ENCODE measurements around the gene SLC4A3. TPM values are rescaled to one million over a fixed set of nuclear protein-coding genes. Genes with fewer than 3 reads are reported as not detected.
A peak's percentile ranks its signal among the peaks of the same experiment; 100 is the strongest.

SLC4A3 gene
- total RNA-seq, 1 donor from 2014 or later, result 2.1 TPM

DNA sequence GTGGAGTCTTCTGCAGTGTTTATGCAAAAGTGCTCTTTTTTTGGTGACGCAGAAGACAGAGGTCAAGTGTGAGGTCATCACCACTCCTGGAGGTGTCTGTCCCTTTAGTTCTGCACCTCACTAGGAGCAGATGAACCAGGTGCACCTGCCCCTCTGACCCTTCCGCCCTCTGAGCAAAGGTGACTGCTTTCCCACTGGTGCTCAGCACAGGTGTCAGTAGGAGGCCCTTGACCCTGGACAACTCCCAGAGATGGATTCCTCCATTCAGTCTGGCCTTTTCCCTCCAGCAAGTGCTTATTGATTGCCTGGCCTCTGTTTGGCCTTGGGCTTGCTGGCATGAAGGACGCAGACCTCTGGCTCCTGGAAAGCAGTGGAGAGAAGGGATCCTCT, 8.7 kb upstream of the SLC4A3 start:
- Mint-ChIP-seq H3K27me3 (ENCODE audit: unreplicated experiment) (peaks cover 2% of the 10 kb centered on the region), H3K36me3 (ENCODE audit: low read depth, unreplicated experiment) (peaks cover 6% of the 10 kb centered on the region), H3K4me1 (ENCODE audit: unreplicated experiment) (no peaks in the 10 kb centered on the region), H3K9me3 (ENCODE audit: unreplicated experiment) (no peaks in the 10 kb centered on the region), H3K27ac (ENCODE audit: unreplicated experiment) (no peak overlapping the region), H3K4me3 (ENCODE audit: unreplicated experiment) (no peak overlapping the region)
- TF ChIP-seq, protein P1, sequence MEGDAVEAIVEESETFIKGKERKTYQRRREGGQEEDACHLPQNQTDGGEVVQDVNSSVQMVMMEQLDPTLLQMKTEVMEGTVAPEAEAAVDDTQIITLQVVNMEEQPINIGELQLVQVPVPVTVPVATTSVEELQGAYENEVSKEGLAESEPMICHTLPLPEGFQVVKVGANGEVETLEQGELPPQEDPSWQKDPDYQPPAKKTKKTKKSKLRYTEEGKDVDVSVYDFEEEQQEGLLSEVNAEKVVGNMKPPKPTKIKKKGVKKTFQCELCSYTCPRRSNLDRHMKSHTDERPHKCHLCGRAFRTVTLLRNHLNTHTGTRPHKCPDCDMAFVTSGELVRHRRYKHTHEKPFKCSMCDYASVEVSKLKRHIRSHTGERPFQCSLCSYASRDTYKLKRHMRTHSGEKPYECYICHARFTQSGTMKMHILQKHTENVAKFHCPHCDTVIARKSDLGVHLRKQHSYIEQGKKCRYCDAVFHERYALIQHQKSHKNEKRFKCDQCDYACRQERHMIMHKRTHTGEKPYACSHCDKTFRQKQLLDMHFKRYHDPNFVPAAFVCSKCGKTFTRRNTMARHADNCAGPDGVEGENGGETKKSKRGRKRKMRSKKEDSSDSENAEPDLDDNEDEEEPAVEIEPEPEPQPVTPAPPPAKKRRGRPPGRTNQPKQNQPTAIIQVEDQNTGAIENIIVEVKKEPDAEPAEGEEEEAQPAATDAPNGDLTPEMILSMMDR (IDR thresholded peaks at IDR 0.05; ENCODE audit: unreplicated experiment), result no peak
- no peak for DNase-seq (ENCODE audit: low spot score)

DNA sequence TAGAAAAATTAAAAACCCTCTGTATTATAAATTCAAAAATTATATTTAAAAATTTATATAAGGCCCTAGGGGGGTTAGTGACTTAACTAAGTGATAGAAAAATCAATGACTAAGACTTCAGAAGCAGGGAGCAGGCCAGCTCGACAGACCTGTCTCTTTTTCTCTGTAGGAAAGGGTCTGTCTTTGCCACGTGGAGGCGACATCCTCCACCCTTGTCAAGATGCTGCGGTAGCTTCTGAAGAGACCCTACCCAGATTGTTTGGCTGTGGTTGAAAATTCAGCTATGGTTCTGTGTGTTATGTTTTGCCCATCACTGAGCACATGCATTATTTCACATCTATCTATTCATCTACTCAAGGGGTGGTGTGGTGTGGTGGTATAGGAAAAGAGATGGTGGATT, 8.2 kb upstream of the SLC4A3 start:
- H3K27me3 Mint-ChIP-seq (ENCODE audit: unreplicated experiment), result peaks cover 2% of the 10 kb centered on the region
- H3K4me3 Mint-ChIP-seq (ENCODE audit: unreplicated experiment), result no peak overlapping the region
- H3K36me3 Mint-ChIP-seq (ENCODE audit: low read depth, unreplicated experiment), result peaks cover 6% of the 10 kb centered on the region
- TF ChIP-seq, protein P1 (IDR thresholded peaks at IDR 0.05; ENCODE audit: unreplicated experiment), result no peak
- H3K4me1 Mint-ChIP-seq (ENCODE audit: unreplicated experiment), result no peaks in the 10 kb centered on the region
- no peak for DNase-seq (ENCODE audit: low spot score)
- no peaks in the 10 kb centered on the region for H3K9me3 Mint-ChIP-seq (ENCODE audit: unreplicated experiment)
- no peak overlapping the region for H3K27ac Mint-ChIP-seq (ENCODE audit: unreplicated experiment)

DNA sequence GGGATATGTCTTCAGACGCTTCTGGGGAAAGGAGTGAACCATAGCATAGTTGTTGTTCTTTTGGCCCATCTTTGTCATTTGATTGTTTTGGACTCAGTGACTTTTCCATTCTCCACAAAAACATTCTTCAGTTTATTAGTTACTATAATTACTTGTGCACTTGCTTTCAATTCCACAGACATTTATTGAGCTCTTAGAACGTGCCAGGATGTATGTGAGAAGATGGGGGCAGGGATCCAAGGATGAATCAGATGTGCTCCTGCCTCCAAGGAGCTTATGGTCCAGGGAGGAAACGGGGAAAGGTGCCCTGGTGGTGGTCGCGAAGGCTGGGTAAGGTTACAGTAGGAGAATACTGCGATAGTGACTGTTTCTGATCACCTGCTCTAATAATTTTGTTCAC, 6.9 kb upstream of the SLC4A3 start:
- DNase-seq (ENCODE audit: low spot score), result no peak

DNA sequence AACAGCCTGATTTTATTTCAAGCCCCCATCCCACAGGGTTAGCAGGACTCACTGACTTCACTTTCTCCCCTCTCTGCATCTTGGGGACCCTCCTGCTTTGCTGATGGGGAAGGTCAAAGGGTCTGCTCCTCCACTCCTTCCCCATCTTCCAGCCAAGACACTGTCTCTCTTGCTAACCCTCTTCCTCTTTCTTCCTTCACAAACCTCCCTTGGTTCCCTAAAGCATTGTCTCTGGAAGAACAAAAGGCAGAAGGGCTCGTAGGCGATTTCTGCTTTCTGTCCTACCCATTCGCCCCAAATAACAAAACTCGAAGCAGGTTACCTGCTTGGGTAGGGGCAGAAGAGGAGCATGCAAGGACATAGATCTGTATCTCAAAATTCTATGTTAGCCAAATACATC, 5.5 kb upstream of the SLC4A3 start:
- H3K4me3 Mint-ChIP-seq (ENCODE audit: unreplicated experiment), result no peak overlapping the region
- peaks cover 5% of the 10 kb centered on the region for H3K27me3 Mint-ChIP-seq (ENCODE audit: unreplicated experiment)
- peaks cover 3% of the 10 kb centered on the region for H3K36me3 Mint-ChIP-seq (ENCODE audit: low read depth, unreplicated experiment)
- TF ChIP-seq, protein P1 (IDR thresholded peaks at IDR 0.05; ENCODE audit: unreplicated experiment), result no peak
- H3K27ac Mint-ChIP-seq (ENCODE audit: unreplicated experiment), result no peak overlapping the region
- no peaks in the 10 kb centered on the region for H3K9me3 Mint-ChIP-seq (ENCODE audit: unreplicated experiment)
- DNase-seq (ENCODE audit: low spot score), result no peak
- H3K4me1 Mint-ChIP-seq (ENCODE audit: unreplicated experiment), result no peaks in the 10 kb centered on the region

More for the DNA sequence above, 6.9 kb upstream of the SLC4A3 start:
- H3K27ac Mint-ChIP-seq (ENCODE audit: unreplicated experiment), result no peak overlapping the region
- peak overlapping the region; percentile 13 for H3K4me3 Mint-ChIP-seq (ENCODE audit: unreplicated experiment)
- H3K27me3 Mint-ChIP-seq (ENCODE audit: unreplicated experiment), result peaks cover 2% of the 10 kb centered on the region
- no peaks in the 10 kb centered on the region for H3K9me3 Mint-ChIP-seq (ENCODE audit: unreplicated experiment)
- peaks cover 3% of the 10 kb centered on the region for H3K36me3 Mint-ChIP-seq (ENCODE audit: low read depth, unreplicated experiment)
- TF ChIP-seq, protein P1 (IDR thresholded peaks at IDR 0.05; ENCODE audit: unreplicated experiment), result no peak
- H3K4me1 Mint-ChIP-seq (ENCODE audit: unreplicated experiment), result no peaks in the 10 kb centered on the region

DNA sequence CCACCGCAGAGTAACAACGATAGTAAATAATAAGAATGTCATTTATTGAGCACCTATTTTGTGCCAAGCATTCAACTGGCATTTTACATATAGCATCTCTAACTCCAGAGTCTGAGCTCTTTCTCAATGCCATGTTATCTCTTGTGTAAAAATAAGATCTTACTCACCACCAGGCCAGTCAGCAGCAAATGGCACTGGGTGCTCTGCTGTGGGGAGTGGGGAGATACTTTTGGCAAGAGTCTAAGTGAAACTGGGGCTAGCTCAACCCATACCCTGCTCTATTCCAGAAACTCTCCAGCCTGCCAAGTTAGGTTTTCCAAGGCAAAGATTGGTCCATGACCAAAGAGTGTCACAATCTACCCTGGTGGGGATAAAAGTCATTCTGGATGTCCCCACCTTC, 5.0 kb upstream of the SLC4A3 start:
- TF ChIP-seq, protein P1 (IDR thresholded peaks at IDR 0.05; ENCODE audit: unreplicated experiment), result no peak
- H3K36me3 Mint-ChIP-seq (ENCODE audit: low read depth, unreplicated experiment), result peaks cover 3% of the 10 kb centered on the region
- H3K9me3 Mint-ChIP-seq (ENCODE audit: unreplicated experiment), result no peaks in the 10 kb centered on the region
- no peak overlapping the region for H3K27ac Mint-ChIP-seq (ENCODE audit: unreplicated experiment)
- H3K4me3 Mint-ChIP-seq (ENCODE audit: unreplicated experiment), result no peak overlapping the region
- H3K27me3 Mint-ChIP-seq (ENCODE audit: unreplicated experiment), result peaks cover 6% of the 10 kb centered on the region
- no peak for DNase-seq (ENCODE audit: low spot score)
- no peaks in the 10 kb centered on the region for H3K4me1 Mint-ChIP-seq (ENCODE audit: unreplicated experiment)
